ENCODE results near the gene PPFIBP2.

Gene PPFIBP2

GRCh38 chr11:7595951-7596350 is 82.2 kb downstream of the PPFIBP2 start:
- no peak for DNase-seq (ENCODE audit: low read depth in 2 of 2, low spot score in 1 of 2)

DNA sequence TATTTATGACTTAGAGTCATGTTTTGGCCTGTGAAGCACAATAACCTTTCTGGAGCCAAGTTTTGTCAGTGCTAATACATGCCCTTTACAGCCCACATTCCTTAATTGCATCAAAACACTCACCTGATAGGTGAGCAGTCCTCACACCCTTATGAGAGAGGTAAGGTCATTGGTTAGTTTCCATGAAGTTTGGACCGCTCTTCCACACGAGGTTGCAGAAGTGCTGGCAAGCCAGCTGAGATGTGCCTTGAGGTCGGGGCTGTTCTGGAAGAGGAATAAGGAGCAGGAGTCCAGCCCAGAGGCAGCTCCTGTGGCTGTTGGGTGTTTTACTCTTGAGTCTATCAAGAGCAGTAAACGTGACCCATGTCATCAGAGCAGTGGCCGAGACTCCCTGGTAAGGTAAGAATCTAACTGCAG is 83.2 kb downstream of the PPFIBP2 start:
- DNase-seq (ENCODE audit: low read depth in 2 of 2, low spot score in 1 of 2), result no peak

GRCh38 chr11:7597620-7598019 is 83.8 kb downstream of the PPFIBP2 start:
- DNase-seq (ENCODE audit: low read depth in 2 of 2, low spot score in 1 of 2), result no peak

- no peak for DNase-seq (ENCODE audit: low read depth in 2 of 2, low spot score in 1 of 2)
Measured at GRCh38 chr11:7599209-7599608, 85.4 kb downstream of the PPFIBP2 start.

- no peak for DNase-seq (ENCODE audit: low read depth in 2 of 2, low spot score in 1 of 2)
Measured at GRCh38 chr11:7600205-7600775, 86.5 kb downstream of the PPFIBP2 start.

DNA sequence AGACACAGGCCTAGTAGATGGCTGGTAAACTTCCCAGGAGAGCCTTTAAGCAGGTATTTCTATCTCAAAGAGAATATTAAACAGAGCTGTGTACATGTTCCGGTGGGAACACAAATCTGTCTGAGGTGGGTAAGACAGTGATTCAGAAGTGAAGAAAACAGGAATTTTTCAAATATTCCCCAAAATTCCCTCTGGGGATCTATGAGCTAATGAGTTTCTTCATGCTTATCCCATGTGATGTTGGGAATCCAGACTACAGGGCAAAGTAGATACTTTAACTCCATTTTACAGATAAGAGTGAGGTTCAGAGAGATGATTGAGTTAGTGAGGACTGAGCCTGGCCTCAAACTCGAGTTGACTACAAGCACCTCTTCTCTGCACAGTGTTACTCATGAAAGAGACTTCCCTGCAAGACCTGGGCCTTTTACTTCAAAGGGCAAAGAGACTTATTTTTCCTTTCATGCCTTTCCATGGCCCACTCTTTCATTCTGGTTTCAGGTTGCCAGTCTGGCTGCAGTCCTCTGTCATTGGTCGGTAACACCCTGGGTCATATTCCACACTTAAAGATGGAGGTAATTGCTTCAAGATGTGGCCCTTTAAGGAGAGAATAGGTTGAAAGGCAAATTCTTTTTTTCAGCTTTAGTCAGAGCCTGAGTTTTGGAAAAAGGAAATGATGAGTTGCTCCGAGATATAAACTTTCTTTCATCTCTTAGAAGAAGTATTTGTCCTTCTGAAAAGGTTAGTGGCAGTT is 89.4 kb downstream of the PPFIBP2 start:
- DNase-seq (ENCODE audit: low read depth in 2 of 2, low spot score in 1 of 2), result no peak

DNA sequence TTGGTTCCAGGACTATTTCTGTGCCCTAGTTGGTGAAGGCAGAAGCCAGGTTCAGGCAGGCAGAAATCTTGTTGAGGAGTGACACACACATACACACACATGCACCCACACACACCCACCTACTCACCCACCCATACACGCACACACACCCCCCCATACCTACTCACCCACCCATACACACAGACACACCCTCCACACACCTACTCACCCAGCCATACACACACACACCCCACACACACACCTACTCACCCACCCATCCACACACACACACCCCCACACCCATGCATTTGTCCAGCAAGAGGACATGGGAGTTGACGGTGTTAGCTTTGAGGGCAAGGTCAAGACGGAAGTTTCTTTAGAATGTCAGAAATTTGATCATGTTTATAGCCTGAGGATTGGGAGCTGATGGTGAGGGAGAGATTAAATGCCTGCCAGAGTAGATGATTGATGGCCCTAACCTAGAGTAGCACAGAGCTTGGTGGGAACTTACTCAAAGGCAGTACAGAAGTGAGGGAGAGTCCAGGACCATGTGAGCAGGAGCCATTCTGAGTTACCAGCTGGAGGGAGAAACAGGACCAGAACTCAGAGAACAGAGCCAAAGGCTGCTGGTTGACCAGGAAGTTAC is 90.6 kb downstream of the PPFIBP2 start:
- no peak for DNase-seq (ENCODE audit: low read depth in 2 of 2, low spot score in 1 of 2)

- no peak for DNase-seq (ENCODE audit: low read depth in 2 of 2, low spot score in 1 of 2)
Measured at GRCh38 chr11:7605186-7605943, 91.6 kb downstream of the PPFIBP2 start.

DNA sequence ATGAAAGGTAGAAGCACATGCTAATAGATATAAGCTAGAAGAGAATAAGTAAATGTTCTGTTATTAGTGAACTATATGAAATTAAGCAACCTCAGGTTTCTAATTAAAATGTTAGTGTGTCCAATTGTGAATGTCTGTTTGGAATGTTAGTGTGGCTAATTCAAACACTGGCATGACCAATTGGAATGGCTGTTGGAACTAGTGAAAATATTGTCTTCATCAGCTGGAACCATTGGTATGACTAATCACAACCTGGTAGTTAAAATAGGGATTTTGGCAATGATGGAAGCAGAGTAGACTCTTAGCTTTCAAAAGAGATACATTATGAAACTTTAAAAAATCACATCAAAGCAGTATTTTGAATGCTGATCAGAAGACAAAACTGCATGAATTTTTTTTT is 92.7 kb downstream of the PPFIBP2 start:
- DNase-seq (ENCODE audit: low read depth in 2 of 2, low spot score in 1 of 2), result no peak

DNA sequence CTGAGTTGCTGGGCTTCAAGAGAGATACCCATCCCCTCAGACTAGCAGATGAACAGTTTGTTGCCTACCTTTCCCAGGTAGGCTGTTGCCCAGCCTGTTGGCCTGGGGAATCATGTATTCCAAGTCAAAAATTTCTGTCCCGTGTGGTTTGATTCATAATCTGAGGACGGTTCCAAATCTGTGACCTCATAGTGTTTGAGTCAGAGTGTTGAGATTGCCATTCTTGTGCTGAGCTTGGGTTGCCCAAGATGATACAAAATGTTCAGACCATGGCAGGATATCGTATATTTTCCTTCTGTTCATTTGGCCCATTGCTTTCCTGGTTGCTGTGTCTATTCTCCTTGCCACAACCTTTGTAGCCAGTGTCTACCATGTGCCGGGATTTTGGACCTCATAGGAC is 95.2 kb downstream of the PPFIBP2 start:
- no peak for DNase-seq (ENCODE audit: low read depth in 2 of 2, low spot score in 1 of 2)

- DNase-seq (ENCODE audit: low read depth in 2 of 2, low spot score in 1 of 2), result no peak
Measured at GRCh38 chr11:7609521-7609920, 95.7 kb downstream of the PPFIBP2 start.

- no peak for DNase-seq (ENCODE audit: low read depth in 2 of 2, low spot score in 1 of 2)
Measured at GRCh38 chr11:7610393-7610792, 96.6 kb downstream of the PPFIBP2 start.

DNA sequence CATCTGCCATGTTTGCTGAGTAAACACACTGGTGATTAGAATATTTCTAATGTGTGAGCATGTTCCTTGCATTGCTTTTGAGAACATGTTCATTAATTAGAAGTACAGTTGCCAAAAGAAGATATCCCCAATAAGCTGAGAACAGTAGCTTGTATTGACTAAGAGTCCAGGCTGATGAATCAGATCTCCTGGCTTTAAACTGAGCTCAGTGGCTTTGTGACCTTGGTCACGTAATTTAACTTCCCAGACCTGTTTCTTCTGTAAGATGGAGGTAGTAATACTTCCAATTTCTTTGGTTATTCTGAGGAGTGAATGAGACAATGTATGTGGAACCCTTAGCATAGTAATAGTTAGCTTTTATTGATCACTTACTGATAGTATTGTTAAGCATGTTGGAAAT is 97.6 kb downstream of the PPFIBP2 start:
- DNase-seq (ENCODE audit: low read depth in 2 of 2, low spot score in 1 of 2), result no peak

- no peak for DNase-seq (ENCODE audit: low read depth in 2 of 2, low spot score in 1 of 2)
Measured at GRCh38 chr11:7612056-7612660, 98.4 kb downstream of the PPFIBP2 start.

GRCh38 chr11:7612661-7613393 is 99.0 kb downstream of the PPFIBP2 start:
- DNase-seq (ENCODE audit: low read depth in 2 of 2, low spot score in 1 of 2), result no peak

GRCh38 chr11:7613394-7613720 is 99.6 kb downstream of the PPFIBP2 start:
- no peak for DNase-seq (ENCODE audit: low read depth in 2 of 2, low spot score in 1 of 2)

DNA sequence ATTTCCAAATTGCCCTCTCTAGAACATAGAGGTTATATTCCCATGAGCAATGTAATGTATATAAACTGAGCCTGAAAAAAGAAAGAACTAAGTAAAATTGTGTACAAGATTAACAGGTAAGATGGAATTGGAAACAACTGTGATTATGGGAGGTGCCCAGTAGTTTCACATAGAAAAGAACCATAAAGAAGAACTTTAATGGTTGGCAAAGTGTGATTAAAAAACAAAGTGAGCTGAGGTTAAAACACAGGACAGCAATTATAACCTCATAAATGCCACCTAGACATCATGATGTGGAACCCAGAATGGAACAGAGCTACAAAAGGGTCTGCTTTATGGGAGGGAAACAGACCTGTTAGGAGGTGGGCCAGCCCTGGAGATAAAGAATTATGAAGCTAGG is 100.9 kb downstream of the PPFIBP2 start:
- DNase-seq (ENCODE audit: low read depth in 2 of 2, low spot score in 1 of 2), result no peak

- DNase-seq (ENCODE audit: low read depth in 2 of 2, low spot score in 1 of 2), result no peak
Measured at GRCh38 chr11:7617032-7617431, 103.2 kb downstream of the PPFIBP2 start.

DNA sequence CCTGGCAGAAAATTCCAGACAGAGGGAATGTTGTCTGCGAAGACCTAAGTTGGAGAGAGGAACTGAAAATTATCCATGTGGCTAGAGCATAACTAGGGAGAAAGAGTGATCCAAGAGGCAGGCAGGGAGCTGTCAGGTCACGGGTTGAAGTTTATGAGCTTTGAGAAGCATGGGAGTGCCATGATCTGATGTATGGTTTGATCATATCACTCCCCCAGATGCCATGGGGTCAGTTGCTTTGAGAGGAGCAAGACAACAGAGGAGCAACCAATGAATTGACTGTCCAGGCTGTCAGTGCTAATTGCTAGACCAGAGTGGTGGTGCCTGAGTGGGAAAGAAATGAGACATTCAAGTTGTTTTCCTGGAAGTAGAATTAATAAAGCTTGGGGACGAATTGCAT is 105.5 kb downstream of the PPFIBP2 start:
- DNase-seq (ENCODE audit: low read depth in 2 of 2, low spot score in 1 of 2), result no peak

GRCh38 chr11:7621090-7621489 is 107.3 kb downstream of the PPFIBP2 start:
- DNase-seq (ENCODE audit: low read depth in 2 of 2, low spot score in 1 of 2), result no peak

- DNase-seq (ENCODE audit: low read depth in 2 of 2, low spot score in 1 of 2), result no peak
Measured at GRCh38 chr11:7621554-7621953, 107.8 kb downstream of the PPFIBP2 start.

Data from stimulated activated CD8-positive, alpha-beta memory T cell treated with anti-CD3 and anti-CD28 coated beads, Interleukin-4, amount 100 ng/mL, for 1 hour (primary cell).